Activated gamma-delta T cell (primary cell): ENCODE results near the gene TNRC18.
"Not testable (repeated sequence)": the region's sequence is repeated elsewhere in the genome, so short reads cannot be mapped to it uniquely, and the experiment has no call there.

Experiments
- DNase-seq: peaks from one replicate; lab custom pipeline; 2025; lab: John Stamatoyannopoulos, UW

The TNRC18 gene

GRCh38 chr7:5375925-5376324, 47.7 kb downstream of the TNRC18 start:
- no peak for DNase-seq

- DNase-seq = no peak
Observed at GRCh38 chr7:5374464-5374863, 49.2 kb downstream of the TNRC18 start.

- no peak for DNase-seq
Observed at GRCh38 chr7:5373300-5373699, 50.3 kb downstream of the TNRC18 start.

GRCh38 chr7:5370454-5371353, 52.9 kb downstream of the TNRC18 start:
- no peak for DNase-seq

GRCh38 chr7:5367661-5368060, 56.0 kb downstream of the TNRC18 start:
- DNase-seq = no peak

- DNase-seq = not testable (repeated sequence)
Observed at GRCh38 chr7:5365976-5366625, 57.5 kb downstream of the TNRC18 start.

- DNase-seq = no peak
Observed at GRCh38 chr7:5363729-5364128, 59.9 kb downstream of the TNRC18 start.

GRCh38 chr7:5362466-5362865, 61.2 kb downstream of the TNRC18 start:
- no peak for DNase-seq

- no peak for DNase-seq
Observed at GRCh38 chr7:5361446-5362127, 62.0 kb downstream of the TNRC18 start.

- DNase-seq = no peak
Observed at GRCh38 chr7:5360971-5361370, 62.7 kb downstream of the TNRC18 start.

GRCh38 chr7:5360451-5360850, 63.2 kb downstream of the TNRC18 start:
- DNase-seq = no peak

GRCh38 chr7:5360021-5360420, 63.6 kb downstream of the TNRC18 start:
- DNase-seq = not testable (repeated sequence)

- no peak for DNase-seq
Observed at GRCh38 chr7:5359344-5359743, 64.3 kb downstream of the TNRC18 start.

- DNase-seq = no peak
Observed at GRCh38 chr7:5357951-5358350, 65.7 kb downstream of the TNRC18 start.

GRCh38 chr7:5356751-5357119, 66.9 kb downstream of the TNRC18 start:
- no peak for DNase-seq

GRCh38 chr7:5354460-5355232, 69.0 kb downstream of the TNRC18 start:
- DNase-seq = no peak

- DNase-seq = no peak
Observed at GRCh38 chr7:5352440-5353010, 71.1 kb downstream of the TNRC18 start.

- DNase-seq = no peak
Observed at GRCh38 chr7:5351507-5352265, 71.9 kb downstream of the TNRC18 start.

- no peak for DNase-seq
Observed at GRCh38 chr7:5350600-5351385, 72.8 kb downstream of the TNRC18 start.

- DNase-seq = no peak
Observed at GRCh38 chr7:5350174-5350463, 73.5 kb downstream of the TNRC18 start.
